HG03159 (cell line): ENCODE results near the gene TMEM203.
A peak's percentile ranks its signal among the peaks of the same experiment; 100 is the strongest.

ENCODE experiments used
- ATAC-seq: cut with Tn5 transposase; IDR thresholded peaks from one replicate; pipeline ENCODE4 v1.9.1; 2021; ENCODE audit warnings: mild to moderate bottlenecking, moderate library complexity; ENCODE audit not compliant: unreplicated experiment

Gene TMEM203

DNA sequence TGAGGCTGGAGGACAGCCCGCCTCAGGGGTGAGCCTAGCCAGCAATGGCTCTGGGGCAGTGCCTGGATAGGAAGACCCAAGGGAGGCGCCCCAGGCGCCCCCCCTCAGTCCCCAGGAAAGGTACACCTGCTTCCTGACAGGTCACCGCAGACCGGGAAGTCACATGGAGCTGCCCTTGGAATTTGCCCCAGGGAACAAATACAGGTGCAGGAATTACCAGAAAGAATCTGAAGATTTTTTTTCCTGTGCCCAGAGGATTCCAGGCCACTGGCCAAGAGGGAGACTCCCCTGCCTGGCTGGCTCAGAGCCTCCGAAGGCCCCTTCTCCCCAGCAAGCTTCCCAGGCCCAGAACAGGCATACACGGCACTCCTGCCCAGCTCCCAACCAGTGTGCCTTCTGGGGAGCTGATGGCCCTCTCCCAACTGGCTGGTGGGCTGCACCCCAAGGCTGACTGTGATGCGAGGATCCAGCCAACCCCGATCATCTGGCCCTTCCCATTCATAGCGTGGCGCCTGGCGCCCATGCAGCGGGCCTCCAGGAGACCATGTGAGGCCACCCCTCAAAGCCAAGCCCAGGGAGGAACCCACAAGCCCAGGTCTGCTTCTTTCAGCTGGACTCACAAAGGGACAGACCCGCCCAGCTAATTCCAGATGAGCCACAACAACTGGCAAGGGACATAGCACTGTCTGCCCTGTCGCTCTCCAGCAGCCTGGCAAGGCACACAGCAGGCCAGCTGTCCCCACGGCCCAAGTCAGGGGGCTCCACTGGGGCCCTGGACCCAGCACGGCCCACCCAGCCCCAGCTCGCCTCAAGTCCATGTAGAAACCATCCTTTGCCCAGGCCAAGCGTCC, 7.2 kb downstream of the TMEM203 start:
- no peak for ATAC-seq

DNA sequence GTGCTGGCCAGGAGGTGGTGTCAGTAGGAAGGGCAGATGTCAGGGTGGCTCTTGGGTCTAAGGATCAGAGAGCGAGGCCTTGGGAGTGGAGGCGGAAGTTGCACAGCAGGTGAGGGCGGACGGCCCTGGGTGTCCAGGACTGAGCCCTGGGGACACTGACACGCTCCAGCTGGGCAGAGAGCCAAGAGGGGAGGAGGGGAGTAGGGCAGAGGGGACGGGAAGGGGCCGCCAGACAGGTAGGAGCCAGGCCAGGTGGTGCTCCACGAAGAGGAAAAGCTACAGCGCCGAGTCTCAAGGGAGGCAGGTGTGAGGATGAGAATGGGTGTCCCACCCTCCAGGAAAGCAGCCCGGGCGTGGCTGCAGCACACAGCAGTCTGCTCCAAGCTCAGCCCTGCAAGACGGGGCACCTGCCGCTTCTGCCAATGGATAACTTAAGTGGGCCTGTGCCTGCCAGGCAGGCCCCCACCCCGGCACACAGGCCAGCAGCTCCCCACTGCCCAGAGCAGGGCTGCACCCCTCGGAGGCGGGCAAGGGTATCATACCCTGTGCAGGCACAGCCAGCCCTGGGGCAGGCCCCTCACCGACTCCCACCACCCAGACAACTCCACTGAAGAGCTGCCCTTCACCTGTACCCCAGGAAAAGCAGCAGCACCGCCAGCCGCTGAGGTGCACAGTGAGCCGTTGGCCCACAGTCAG, 9.8 kb downstream of the TMEM203 start:
- no peak for ATAC-seq

DNA sequence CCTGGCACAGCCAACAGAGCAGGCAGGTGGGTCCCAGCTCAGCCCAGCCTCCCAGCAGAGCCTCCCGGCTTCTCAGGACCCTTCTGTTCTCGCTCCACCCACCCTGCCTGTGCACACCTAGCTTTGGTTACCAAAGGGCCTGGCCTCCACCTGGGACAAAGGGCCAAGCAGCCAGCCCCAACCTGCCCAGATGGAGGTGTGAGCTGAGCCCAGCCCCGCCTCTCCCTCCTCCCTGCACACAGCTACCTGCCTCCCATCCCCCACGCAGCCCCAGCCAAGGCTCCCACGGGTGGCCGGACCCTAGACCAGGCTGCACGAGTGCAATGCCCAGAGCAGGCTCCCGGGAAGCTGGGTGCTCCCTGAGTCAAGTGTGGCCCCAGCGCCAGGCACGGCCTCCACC, 10.5 kb downstream of the TMEM203 start:
- ATAC-seq: no peak

DNA sequence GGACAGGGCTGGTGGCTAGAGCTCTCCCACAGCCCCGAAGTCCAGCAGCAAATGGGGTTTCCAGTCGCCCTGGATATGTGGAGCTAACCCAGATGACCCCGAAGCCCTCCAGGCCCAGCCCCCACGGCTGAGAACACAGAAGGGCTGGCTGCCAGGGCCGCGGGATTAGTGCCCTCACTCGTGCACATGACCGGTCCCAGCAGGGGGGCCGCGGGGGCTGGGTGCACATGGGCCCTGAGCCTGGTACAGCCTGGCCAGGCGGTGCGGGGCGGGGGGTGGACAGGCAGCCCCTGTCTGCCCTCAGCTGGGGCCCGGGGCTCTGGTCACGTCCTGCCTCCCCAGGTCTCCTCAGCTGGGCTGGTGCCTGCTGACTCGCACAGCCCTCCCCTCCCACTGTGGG, 11.1 kb downstream of the TMEM203 start:
- no peak for ATAC-seq

DNA sequence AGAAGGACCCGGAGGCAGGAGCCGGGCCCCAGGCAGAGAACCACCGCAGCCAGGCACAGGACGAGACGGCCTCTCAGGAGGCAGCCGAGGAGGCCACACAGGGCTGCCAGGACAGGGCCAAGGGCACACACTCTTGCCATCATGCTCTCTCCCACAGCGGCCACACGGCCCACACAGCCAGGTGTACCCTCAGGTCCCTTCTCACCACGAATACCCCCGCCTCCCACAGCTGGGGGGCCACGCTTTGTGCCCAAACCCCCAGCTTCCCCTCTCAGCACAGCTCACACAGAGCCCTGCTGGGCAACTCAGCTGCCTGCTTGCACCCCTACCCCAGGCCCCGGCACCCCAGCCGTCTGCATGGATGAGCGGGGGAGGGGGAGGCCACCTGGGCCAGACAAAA, 11.7 kb downstream of the TMEM203 start:
- no peak for ATAC-seq

DNA sequence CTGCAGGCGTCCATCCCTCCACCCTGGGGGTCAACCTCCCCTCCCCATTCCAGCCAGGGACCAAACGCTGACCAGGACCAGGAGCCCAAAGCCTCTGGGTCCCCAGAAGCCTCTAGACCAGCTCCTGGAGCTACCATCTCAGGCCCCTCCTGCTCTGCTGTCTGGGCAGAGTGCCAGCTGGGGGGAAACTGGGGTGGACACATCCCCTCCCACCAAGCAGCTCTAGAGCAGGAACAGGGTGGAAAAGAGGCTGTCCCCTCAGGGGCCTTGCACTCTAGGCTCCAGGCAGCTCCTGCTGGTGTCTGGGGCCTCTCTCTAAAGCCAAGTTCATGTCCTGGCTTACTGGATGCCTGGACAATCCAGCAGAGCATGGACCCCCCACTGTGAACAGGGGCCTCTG, 12.6 kb downstream of the TMEM203 start:
- ATAC-seq: no peak

DNA sequence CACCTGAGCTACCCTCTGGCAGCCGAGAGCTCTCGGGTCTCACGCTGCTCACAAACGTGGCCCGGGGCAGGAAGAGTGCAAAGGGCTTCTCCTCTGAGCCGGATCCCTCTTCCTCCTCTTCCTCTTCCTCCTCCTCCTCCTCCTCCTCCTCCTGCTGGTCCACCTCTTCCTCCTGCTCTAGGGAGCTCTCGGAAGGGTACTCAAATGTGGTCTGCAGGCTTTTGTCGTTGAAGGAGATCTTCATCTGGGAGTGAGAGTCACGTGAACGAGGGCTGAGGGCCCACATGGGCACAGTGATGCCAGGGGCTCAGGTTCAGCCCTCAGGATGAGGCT, 13.0 kb downstream of the TMEM203 start:
- no peak for ATAC-seq

DNA sequence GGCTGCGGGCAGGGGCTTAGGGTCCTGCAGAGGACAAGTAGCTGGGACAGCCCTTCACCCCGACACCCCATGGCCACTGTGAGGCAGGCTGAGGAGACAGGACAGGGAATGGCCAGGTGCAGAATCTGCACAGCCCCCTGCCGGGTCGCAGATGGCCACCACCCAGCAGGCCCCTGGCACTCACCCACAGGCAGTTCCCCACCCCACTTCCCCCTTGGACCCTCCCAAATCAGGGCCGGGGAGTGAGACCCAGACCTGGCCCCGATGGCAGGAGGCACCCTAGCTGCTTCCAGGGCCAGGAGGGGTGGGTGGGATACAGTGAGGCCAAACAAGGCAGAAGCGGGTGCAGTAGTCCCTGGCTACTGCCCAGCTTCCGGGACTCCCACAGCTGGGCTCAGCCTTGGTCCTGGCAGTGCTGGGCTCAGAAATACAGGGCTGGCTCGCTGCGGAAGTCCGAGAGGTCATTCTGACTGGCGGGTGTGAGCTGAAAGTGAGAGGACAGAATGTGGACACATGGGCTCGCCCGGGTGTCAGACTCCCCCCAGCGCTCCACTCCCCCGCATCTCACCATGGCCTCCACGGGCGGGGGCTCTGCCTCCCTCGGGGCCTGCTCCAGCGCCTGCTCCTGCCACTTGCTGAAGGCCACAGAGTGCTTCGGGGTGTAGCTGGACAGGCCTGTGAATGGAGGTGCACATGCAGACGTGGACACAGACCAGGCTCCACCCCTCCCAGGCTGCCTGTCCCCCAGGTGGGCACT, 13.6 kb downstream of the TMEM203 start:
- no peak for ATAC-seq

DNA sequence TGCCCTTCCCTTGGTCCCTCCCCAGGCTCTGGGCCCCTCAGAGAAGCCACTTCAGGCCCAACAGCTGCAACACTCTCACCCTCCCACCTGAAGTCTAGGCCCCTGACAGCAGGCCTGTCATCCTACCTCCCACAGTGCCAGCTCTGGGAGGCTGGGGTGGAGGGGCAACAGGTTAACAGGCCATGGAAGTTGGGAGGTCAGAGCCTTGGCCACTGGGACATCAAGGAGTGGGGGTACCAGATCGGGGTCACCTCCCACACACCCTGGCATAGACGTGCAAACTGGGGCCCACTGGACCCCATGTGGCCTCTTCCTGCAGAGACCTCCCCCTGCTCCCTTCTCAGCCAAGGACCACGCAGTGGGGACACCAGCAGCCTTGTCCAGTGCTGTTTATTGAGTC, 14.2 kb downstream of the TMEM203 start:
- no peak for ATAC-seq

DNA sequence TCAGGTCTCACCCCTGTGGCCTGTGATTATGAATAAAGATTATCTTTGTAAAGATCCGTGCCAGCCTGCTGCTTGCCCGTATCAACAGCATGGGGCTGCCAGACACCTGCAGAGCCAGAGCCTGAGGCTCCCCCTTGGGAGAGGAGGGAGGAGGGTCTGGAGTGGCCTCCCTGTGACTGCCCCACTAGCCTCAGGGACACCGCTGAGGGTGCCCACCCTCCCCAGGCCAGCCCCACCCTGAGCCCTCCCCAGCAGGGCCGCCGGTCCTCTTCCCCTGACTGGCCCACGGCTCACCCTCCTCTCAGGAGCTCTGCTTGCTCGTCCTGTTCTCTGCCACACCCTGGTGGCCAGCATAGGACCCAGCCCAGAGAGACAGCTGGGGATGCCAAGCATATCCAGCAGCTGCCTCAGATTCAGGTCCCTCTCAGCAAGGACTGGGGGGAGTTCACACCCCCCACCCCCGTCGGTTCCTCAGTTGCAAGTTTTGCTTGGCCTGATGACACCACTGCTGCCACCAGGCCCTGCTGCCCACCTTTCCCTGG, 15.1 kb downstream of the TMEM203 start:
- no peak for ATAC-seq

DNA sequence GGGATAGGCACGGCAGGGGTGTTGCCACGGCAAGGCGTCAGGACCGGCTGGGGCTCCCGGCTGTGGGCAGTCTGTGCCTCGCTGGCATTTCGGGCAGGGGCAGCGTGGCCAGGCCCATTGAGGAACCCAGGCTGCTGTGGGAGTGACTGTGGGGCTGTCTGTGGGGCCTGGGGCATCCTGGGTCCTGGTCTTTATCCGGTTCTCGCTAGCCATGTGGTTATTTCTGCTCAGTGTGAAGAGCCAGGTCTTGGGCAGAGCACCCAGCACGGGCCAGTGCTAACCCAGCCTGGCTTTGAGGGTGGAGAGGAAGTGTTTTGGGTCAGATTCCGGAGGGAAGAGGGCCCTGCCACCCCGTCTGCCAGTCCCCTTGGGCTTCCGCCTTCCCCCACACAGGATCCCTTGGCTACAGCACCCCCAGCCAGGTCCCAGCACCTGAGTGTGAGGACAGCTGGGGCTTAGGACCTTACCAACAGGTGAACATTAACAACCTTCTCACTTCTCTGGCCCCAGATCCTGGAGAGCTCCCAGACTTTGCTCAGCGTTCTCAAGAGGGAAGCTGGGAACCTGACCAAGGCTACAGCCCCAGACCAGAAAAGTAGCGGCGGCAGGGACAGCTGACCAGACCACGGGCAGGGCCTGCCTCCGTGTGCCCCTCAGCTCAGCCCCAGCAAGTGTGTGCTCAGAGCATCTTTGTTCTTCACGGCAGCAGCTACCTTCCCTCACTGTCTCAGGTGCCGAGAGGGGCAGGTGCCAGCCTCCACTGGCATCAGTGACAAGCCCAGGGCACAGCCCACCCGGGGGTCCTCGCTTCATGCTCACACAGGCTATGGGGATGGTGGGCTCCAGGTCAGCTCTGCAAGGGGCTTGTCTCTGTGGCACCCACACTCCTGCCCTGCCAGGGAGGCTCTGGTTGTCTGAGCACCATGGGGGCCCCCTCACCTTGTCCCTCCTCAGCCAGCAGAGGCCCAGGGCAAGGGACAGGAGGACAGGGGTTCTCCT, 15.9 kb downstream of the TMEM203 start:
- peak; percentile 2 for ATAC-seq

DNA sequence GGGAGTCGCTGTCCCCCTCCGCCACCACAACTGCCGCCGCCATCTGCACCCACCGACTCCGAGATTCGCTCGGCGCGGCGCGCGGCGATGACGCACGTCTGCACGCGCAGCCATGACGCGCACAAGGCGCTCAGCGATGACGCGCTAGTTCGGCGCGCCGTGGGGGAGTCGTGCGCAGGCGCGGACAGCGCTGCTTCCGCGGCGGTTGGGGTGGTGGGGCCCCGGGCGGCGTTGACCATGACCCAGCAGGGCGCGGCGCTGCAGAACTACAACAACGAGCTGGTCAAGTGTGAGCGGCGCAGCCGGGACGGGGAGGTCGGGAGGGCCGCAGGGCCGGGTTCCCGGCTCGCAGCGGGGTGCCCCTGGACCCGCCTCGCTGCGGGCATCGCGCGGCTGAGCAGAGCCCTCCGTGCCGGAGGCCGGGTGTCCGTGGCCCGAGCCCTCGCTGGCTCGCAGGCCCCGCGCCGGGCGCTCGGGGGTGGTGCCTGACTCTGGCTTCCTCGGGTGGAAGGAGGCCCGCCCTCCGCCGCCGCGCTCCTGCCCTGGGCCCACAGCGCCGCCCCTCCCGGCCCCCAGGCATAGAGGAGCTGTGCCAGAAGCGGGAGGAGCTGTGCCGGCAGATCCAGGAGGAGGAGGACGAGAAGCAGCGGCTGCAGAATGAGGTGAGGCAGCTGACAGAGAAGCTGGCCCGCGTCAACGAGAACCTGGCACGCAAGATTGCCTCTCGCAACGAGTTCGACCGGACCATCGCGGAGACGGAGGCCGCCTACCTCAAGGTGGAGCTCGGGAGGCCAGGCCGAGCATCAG, 16.8 kb downstream of the TMEM203 start, which contains the start of the genes ANAPC2 and SSNA1:
ANAPC2 (minus strand) TSS at position 71 of the 807 bp plus-strand sequence; CDS start at position 43, 28 bp downstream.
SSNA1 (plus strand) TSS at position 187 of the 807 bp plus-strand sequence; CDS start at position 238, 51 bp downstream.
- peak; percentile 74 for ATAC-seq

DNA sequence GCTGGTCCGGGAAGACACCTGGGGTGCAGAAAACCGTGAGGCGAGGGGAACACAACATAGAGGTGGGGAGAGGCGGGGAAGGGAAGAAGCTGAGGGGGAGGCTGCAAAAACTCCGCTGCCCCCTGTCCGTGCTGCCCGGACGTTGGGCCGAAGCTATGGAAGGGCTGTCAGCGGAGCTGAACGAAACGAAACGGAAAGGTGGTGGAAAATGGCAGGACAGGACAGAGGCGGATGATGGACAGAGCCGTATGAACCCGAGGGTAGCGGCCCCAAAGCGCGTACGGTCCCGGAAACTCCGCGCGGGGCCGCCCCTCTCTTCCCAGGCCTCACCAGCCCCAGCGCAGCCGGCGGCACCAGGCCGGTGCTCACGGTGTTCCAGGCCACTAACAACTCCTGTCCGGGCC, 17.4 kb downstream of the TMEM203 start:
- no peak for ATAC-seq

DNA sequence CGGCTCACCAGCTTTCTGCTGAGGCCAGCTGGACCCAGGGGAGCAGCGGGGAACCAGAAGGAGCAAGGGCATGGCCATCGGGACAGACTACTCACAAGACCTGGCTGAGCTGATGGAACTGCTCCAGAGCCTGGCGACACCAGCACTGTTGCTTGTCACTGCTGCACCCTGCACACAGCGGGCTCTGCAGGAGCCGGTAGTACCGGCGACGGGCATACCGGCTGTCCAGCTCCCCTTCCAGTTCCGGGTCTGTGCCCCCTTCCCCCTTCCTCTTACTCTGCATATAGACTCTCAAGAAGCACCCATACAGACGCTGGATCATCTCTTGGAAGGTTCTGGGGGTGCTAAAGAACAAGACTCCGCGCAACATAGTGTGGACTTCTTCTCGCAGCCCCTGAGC, 18.1 kb downstream of the TMEM203 start:
- no peak for ATAC-seq

DNA sequence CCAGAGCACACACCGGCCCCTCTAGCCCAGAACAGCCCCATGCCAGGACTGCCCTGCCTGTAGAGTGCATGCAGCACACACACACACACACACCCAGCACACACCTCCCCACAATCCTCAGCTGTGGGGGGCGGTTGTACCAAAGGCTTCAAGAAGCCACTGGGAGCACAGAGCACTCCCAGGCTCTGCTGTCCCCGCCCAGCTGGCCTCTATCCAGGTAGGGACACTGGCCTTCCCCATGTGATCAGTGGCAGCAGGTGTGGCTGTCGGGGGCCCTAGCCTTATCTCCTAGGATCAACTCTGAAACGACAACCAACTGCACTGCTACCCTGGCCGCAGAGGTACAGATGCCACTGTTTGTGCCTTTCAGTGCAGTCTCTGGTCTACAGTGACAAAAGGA, 19.1 kb downstream of the TMEM203 start:
- no peak for ATAC-seq

DNA sequence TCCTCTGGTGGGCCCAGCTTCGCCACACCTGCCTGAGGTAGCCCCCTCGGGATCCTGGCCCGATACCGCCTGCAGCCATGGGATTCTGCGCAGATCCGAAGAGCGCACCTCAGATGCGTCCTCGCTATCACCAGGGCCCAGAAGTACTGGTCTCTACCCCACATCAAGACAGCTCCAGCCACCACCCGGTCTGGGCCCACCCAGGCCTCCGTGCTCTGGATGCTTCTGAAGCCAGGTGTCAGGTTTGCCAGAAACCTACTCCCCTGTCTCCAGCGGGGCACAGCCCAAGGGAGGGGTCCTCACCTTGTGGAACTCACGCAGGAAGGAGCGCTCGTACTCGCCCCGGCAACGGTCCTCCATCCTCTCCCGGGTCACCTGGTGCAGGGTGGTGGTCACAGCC, 19.5 kb downstream of the TMEM203 start:
- no peak for ATAC-seq

DNA sequence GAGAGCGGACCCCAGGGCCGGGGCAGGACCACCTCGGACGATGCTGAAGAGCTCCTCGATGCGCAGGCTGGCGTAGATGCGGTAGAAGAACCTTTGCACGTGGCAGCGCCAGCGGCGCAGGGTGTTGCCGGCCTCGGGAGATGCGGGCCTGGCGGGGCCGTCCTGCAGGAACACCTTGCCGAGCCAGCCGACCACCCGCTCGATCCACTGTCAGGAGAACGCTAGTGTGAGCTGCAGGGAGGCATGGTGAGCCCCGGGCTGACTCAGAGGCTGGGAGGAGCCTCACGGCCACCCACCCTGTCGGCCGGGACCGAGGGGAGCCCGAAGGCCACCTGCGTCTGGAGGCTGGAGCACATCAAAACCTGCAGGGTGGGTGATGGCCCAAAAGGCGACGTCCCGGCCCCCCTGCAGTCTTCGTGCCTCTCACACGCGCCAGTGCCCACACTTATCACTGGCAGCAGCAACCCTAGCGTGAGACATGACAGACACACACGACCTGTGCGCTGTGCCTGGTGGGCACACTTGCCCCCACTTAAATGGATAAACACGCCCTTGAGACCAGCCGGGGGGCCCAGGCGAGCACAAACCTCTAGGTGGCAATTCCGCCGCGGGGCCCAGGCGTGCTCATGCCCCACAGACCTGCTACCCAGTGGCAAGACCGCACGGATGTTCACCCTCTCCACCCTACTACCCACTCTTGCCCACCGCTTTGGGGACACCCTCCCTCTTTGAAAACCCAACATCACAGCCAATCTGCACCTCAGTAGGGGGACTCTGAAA, 20.4 kb downstream of the TMEM203 start:
- ATAC-seq: no peak

DNA sequence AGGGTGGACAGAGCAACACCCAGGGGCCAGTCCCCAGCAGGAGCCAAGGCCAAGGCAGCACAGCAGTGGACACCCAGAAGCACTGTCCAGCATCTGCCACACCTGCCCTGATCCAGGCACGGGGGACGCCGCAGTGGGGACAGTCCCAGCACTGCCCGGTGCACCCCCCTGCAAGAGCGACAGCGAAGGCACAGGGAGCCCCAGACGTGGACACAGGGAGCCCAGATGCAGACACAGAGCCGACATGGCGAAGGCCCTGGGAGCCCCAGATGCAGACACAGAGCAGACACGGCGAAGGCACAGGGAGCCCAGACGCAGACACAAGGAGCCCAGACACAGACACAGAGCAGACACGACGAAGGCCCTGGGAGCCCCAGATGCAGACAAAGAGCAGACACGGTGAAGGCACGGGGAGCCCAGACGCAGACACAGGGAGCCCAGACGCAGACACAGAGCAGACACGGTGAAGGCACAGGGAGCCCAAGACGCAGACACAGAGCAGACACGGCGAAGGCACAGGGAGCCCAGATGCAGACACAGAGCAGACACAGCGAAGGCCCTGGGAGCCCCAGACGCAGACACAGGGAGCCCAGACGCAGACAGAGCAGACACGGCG, 21.4 kb downstream of the TMEM203 start:
- no peak for ATAC-seq
